ENCODE measurements around the gene SYT9.

DNA sequence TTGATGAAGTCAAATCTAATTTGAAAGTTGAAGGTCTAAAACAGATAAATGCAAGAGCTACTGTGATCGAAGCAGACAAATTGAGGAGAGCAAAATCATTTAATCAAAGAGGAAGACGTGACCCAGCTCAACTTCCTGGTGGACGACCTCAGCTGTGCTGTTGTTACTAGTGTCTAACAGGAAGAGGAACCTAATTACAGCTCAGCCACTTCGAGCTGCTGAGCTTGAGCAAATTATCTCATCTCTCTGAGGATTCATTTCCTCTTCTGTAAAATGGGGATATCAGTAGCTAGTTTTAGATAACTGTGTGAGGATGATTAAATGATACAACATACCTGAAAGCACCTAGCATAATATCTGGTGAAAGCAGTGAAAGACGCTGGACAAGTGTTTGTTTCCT is 185.0 kb downstream of the SYT9 start:
- no peak for TF ChIP-seq EZH2 (IDR thresholded peaks at IDR 0.05)
- no peak for TF ChIP-seq POLR2AphosphoS5 (IDR thresholded peaks at IDR 0.05; ENCODE audit: borderline replicate concordance, low read depth, low read length)
